Transverse colon (tissue), 3 donors: Measurements from ENCODE around the gene CA14.
A peak's percentile ranks its signal among the peaks of the same experiment; 100 is the strongest.

Experiments used
- CTCF ChIP-seq, 5 experiments: fragments of 200-600 bp in 3 of 5; fragments of 450-650 bp in 2 of 5; sonication (generic) in 3 of 5; IDR thresholded peaks; 1 replicate in 2 of 5; 2 replicates in 3 of 5; pipeline ENCODE4 v1.5.1; 2016 to 2017; ENCODE audit warnings: antibody characterized with exemption in 5 of 5, inconsistent platforms in 3 of 5, mild to moderate bottlenecking in 2 of 5, moderate library complexity in 1 of 5
- POLR2A ChIP-seq: fragments of 450-650 bp; IDR thresholded peaks from one replicate; pipeline ENCODE4 v1.6.1; 2016; ENCODE audit warnings: antibody characterized with exemption, mild to moderate bottlenecking, moderate library complexity

- TF ChIP-seq CTCF (IDR thresholded peaks at IDR 0.05) (no peak), POLR2A (peak; percentile 5)
Measured at GRCh38 chr1:150268340-150268704, 10.7 kb downstream of the CA14 start.
